CD4-positive, alpha-beta T cell treated with Interleukin-12 subunit alpha and Interleukin-12 subunit beta, for 1 hour (primary cell): ENCODE data around the gene MYO10.
A peak's percentile ranks its signal among the peaks of the same experiment; 100 is the strongest.
"Not testable (repeated sequence)": the region's sequence is repeated elsewhere in the genome, so short reads cannot be mapped to it uniquely, and the experiment has no call there.

Source experiments
- DNase-seq: peaks from one replicate; pipeline ENCODE4 v3.0.0-alpha.2; 2020

The MYO10 gene

GRCh38 chr5:16735101-16736060 lies 200.7 kb downstream of the MYO10 start:
- no peak for DNase-seq

- DNase-seq, result no peak
Observed at GRCh38 chr5:16733331-16734006, 202.6 kb downstream of the MYO10 start.

GRCh38 chr5:16732356-16732755 lies 203.7 kb downstream of the MYO10 start:
- DNase-seq, result no peak

- DNase-seq, result no peak
Observed at GRCh38 chr5:16727755-16728325, 208.2 kb downstream of the MYO10 start.

- DNase-seq, result peak; percentile 2
Observed at GRCh38 chr5:16726538-16726946, 209.5 kb downstream of the MYO10 start.

GRCh38 chr5:16725575-16725974 lies 210.5 kb downstream of the MYO10 start:
- DNase-seq, result no peak

GRCh38 chr5:16723821-16724220 lies 212.3 kb downstream of the MYO10 start:
- no peak for DNase-seq

GRCh38 chr5:16722097-16722495 lies 214.0 kb downstream of the MYO10 start:
- no peak for DNase-seq

GRCh38 chr5:16721151-16722096 lies 214.7 kb downstream of the MYO10 start:
- no peak for DNase-seq

- not testable (repeated sequence) for DNase-seq
Observed at GRCh38 chr5:16718036-16718435, 218.1 kb downstream of the MYO10 start.

GRCh38 chr5:16713386-16713928 lies 222.6 kb downstream of the MYO10 start:
- no peak for DNase-seq

GRCh38 chr5:16712620-16713019 lies 223.5 kb downstream of the MYO10 start:
- DNase-seq, result no peak

GRCh38 chr5:16712178-16712577 lies 223.9 kb downstream of the MYO10 start:
- DNase-seq, result no peak

- no peak for DNase-seq
Observed at GRCh38 chr5:16709691-16710433, 226.2 kb downstream of the MYO10 start.

- DNase-seq, result no peak
Observed at GRCh38 chr5:16707869-16708192, 228.3 kb downstream of the MYO10 start.

- no peak for DNase-seq
Observed at GRCh38 chr5:16707168-16707868, 228.8 kb downstream of the MYO10 start.

GRCh38 chr5:16704945-16705344 lies 231.1 kb downstream of the MYO10 start:
- no peak for DNase-seq

- DNase-seq, result no peak
Observed at GRCh38 chr5:16702964-16703363, 233.1 kb downstream of the MYO10 start.

- DNase-seq, result no peak
Observed at GRCh38 chr5:16701134-16702099, 234.7 kb downstream of the MYO10 start.

GRCh38 chr5:16700081-16700480 lies 236.0 kb downstream of the MYO10 start:
- DNase-seq, result no peak
